Forelimb muscle (tissue), 1 donor: ENCODE data around the gene PRAME. TPM values are rescaled to one million over a fixed set of nuclear protein-coding genes. Genes with fewer than 3 reads are reported as not detected.
A peak's percentile ranks its signal among the peaks of the same experiment; 100 is the strongest.
"Not testable (repeated sequence)": the region's sequence is repeated elsewhere in the genome, so short reads cannot be mapped to it uniquely, and the experiment has no call there.

ENCODE experiments used
- DNase-seq: peaks from one replicate; pipeline ENCODE4 v3.0.0-alpha.2; 2013; ENCODE audit warnings: low read depth
- polyA plus RNA-seq: library from polyadenylated mRNA; unstranded; fragments of 120-200 nt; gene quantifications from one replicate; pipeline ENCODE4 v1.2.1, GENCODE V29; 2013; ENCODE audit not compliant: insufficient read length

The PRAME gene
- polyA plus RNA-seq, 1 donor = not detected

DNA sequence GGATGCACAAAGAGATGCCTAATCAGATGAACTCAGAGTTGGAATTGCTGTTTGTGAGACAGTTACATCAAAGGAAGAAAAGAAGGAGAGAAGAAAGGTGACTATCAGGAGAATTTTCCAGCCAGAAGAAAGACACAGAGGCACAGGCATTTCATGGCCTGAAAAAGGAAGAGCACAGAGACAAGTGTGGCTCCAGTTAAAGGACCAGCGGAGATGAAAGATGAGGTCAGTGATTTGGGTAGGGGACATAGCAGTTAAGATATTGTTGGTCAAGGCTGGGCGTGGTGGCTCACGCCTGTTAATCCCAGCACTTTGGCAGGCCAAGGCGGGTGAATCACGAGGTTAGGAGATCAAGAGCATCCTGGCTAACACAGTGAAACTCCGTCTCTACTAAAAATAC is 35.6 kb downstream of the PRAME start:
- DNase-seq = no peak

DNA sequence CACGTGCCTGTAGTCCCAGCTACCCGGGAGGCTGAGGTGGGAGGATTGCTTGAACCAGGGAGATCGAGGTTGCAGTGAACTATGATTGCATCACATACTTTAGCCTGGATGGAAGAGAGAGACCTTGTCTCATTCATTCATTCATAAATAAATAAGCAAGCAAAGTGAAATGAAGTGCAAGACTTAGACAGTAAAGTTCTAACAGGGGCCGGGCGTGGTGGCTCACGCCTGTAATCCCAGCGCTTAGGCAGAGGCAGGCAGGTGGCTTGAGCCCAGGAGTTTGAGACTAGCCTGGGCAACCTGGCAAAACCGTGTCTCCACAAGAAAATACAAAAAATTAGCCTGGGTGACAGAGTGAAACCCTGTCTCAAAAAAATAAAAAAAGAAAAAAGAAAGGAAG is 37.4 kb downstream of the PRAME start:
- DNase-seq = no peak

DNA sequence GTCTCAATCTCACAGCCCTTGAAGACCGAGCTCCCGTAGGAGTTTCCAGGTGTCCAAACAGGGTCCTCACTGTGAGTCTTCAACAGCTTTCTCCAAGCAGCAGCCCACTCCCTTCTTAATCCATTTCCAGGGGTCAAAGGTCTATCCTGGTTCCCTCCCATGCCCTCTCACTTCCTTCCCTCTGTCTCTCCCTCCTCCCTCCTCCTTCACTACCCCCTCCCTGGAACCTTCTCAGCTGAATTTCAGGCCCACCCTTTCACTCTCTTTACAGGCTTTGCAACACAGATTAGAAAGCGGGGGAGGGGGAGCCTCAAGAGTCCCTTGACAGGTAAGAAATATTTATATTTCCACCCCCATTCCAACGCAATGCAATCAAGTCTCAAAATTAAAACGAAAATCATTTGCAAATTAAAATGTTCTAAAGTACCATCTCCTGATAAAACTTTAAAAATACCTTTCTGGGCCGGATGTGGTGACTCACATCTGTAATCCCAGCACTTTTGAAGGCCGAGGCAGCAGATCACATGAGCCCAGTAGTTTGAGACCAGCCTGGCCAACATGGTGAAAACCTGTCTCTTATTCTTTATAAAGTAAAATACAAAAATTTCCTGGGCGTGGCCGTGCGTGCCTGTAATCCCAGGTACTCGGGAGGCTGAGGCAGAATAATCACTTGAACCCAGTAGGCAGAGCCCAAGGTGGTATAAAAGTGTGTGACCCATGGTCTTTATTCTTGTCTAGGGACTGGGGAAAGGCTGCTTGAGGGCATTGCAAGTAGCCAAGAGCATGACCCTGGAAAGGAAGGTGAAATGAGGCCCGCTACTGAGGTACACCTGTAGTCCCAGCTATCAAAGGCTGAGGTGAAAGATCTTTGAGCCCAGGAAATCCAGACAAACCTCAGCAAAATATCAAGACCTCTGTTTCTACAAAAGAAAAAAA is 38.1 kb downstream of the PRAME start:
- DNase-seq = no peak

GRCh38 chr22:22520020-22520656 is 38.9 kb downstream of the PRAME start, which contains the start of gene ZNF280A:
Gene ZNF280A (minus strand): TSS chr22:22520270. CDS start chr22:22515630, 4,640 bp downstream.
- no peak for DNase-seq

DNA sequence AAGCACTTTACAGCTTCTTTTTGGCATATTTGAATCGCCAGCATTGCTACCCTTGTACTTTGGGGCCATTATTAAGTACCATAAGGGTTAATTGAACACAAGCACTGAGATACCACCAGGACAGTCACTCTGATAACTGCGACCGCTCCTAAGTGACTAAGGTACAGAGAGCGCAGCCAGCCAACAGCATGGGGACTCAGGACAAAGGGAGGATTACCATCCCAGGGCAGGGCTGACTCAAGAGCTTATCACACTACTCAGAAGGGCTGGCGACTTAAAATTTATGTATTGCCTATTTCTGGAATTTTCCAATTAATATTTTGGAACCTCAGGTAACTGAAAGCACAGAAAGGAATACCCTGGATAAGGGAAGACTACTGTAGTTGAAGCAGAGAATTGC is 39.5 kb downstream of the PRAME start:
- DNase-seq = no peak

DNA sequence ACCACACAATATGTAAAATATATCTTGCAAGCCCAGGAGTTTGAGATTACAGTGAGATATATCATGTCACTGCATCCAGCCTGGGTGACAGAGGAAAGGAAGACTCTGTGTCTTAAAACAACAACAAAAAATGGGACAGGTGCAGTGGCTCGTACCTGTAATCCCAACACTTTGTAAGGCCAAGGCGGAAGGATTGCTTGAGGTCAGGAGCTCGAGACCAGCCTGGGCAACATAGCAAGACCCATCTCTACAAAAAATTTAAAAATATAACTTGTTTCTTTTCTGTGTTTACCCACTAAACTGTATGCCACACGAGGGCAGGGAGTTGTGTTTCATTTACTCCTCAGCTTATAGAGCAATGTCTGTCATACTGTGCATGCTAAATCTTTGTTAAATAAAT is 42.1 kb downstream of the PRAME start:
- DNase-seq = no peak

- DNase-seq = no peak
Measured at GRCh38 chr22:22515890-22516289, 43.2 kb downstream of the PRAME start.

DNA sequence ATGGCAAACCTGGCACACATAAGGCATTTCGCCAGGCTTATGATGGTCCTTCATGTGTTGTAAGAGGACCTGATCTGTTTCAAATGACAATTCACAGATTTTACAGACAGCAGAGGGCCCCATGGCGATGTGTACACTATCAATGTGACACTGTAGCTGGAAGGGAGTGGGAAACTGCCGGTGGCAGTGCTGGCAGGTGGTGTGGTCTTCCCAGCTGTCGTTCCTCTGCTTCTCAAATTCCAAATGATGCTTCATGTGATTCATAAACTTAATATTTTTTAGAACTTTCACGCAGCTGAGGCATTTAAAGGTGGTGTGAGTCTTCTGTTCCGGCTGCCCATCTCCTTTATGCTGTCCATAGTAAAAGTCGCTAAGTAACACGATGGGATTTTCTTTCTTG is 44.6 kb downstream of the PRAME start:
- not testable (repeated sequence) for DNase-seq

DNA sequence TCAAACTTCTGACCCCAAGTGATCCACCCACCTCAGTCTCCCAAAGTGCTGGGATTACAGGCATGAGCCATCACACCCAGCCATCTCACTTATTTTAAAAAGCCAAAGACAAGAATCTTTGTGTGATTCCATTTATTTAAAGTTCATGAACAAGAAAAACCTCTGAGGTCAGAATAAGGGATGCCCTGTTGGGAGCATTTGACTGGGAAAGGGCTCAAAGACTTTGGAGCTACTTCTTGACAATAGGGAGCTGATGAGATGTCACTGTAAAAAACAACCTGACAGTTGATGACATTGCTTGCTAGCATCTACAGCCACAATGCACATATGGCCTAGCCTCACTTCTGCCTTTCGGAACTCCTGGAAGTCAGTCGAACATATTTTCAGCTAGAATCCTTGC is 45.4 kb downstream of the PRAME start:
- no peak for DNase-seq

DNA sequence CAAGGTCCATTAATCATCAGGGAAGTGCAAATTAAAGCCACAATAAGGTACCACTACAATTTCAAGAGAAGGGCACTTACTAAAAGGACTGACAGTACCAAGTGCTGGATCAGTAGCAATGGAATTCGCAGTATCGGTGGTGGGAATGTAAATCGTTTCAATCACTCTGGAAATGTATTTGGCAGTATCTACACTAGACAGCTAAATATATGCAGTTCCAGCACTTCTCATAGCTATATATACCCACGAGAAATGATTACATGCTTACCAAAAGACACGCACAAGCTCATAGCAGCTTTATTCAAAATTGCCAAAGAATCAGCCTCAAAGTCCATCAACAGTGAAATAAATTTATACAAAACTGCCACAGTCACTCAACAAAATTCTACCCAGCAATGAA is 46.1 kb downstream of the PRAME start:
- no peak for DNase-seq

GRCh38 chr22:22510833-22511232 is 48.2 kb downstream of the PRAME start:
- DNase-seq = not testable (repeated sequence)

DNA sequence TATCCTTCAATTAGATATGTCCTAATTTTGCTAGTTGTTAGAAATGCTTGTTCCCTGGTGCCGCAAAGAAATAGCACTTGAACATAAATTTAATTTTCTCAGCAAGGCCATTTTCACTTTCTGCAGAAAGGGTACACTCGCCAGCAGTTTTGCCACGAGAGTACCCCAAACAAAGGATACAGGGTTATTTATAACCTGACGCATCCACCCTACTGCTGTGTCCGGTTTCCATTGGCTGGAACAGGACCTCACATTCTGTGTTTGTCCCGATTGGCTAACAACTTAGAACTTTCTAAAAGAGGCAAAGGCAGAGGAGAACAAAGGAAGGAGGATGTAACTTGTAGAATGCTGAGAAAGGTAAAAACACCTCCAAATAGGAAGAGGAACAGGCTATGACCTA is 49.2 kb downstream of the PRAME start:
- not testable (repeated sequence) for DNase-seq

GRCh38 chr22:22508274-22509176 is 50.5 kb downstream of the PRAME start, which contains the start of gene ZNF280B:
Gene ZNF280B (minus strand): TSS chr22:22508742. CDS start chr22:22489398, 19,344 bp downstream.
- DNase-seq = peak; percentile 13

- no peak for DNase-seq
Measured at GRCh38 chr22:22507743-22508273, 51.3 kb downstream of the PRAME start.

DNA sequence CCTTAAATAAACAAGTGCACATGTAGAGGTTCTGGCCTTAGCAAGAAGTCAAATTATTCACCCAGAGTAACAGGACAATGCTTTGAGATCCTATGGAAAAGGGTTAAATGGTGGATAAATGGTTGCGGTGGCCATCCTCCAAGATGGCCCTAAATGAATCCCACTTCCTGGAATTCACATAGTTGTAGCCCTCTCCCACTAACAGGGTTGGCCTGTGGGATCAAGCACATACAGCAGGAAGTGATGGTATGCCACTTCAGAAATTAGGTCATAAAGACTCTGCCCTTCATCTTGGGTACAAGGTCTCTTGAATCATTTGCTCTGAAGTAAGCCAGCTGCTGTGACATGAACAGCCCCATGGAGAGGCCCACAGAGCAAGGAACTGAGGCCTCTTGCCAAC is 52.3 kb downstream of the PRAME start:
- DNase-seq = no peak

DNA sequence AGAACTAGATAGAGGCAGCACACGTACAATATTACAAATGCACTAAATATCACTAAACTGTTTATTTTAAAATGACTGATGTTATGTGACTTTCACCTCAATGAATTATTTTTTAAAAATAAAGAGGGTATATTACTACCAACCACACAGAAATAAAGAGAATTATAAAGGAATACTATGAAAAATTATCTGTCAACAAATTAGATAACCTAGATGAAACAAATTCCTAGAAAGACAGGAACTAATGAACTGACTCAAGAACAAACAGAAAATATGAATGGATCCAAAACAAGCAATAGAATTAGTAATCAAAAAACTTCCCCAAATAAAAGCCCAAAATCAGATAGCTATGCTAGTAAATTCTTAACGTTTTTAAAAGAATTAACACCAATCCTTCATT is 60.8 kb downstream of the PRAME start:
- DNase-seq = no peak

Other genes starting within 250 kb of the PRAME start
- 4.2 TPM for gene ZNF280B, start 50.5 kb downstream of the PRAME start, polyA plus RNA-seq
- not detected for gene ZNF280A, start 39.0 kb downstream of the PRAME start, polyA plus RNA-seq
- gene GGTLC2, start 85.3 kb upstream of the PRAME start, polyA plus RNA-seq = not detected